Measurements from ENCODE around the gene TMEM233. TPM values are rescaled to one million over a fixed set of nuclear protein-coding genes. Genes with fewer than 3 reads are reported as not detected.

Gene TMEM233
- total RNA-seq, 6 donors from 2014 or later: 0.11 to 1.1 (median 0.44) TPM; not detected in 2

GRCh38 chr12:119666226-119666795 is 72.7 kb downstream of the TMEM233 start:
- Histone ChIP-seq H3K9me3 (no peaks in the 10 kb centered on the region), H3K36me3 (peaks cover 0 to 5% (median 0%) of the 10 kb centered on the region in 4 donors), H3K27me3 (no peaks in the 10 kb centered on the region), H3K4me3 (peak overlapping the region in 1 of 4 donors; percentile 61), H3K27ac (no peak overlapping the region), H3K4me1 (peaks cover 34 to 46% (median 35%) of the 10 kb centered on the region in 4 donors)
- 57 to 61% methylated on average over 2 of the region's 2 CpGs for WGBS, 2 donors
- DNase-seq (no peak), ATAC-seq (ENCODE audit: low FRiP score in 2 of 2) (no peak)
- TF ChIP-seq POLR2AphosphoS5 (IDR thresholded peaks at IDR 0.05) (no peak), POLR2A (IDR thresholded peaks at IDR 0.05) (no peak), EP300 (IDR thresholded peaks at IDR 0.05) (no peak)
- TF ChIP-seq, protein P1, sequence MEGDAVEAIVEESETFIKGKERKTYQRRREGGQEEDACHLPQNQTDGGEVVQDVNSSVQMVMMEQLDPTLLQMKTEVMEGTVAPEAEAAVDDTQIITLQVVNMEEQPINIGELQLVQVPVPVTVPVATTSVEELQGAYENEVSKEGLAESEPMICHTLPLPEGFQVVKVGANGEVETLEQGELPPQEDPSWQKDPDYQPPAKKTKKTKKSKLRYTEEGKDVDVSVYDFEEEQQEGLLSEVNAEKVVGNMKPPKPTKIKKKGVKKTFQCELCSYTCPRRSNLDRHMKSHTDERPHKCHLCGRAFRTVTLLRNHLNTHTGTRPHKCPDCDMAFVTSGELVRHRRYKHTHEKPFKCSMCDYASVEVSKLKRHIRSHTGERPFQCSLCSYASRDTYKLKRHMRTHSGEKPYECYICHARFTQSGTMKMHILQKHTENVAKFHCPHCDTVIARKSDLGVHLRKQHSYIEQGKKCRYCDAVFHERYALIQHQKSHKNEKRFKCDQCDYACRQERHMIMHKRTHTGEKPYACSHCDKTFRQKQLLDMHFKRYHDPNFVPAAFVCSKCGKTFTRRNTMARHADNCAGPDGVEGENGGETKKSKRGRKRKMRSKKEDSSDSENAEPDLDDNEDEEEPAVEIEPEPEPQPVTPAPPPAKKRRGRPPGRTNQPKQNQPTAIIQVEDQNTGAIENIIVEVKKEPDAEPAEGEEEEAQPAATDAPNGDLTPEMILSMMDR (IDR thresholded peaks at IDR 0.05): no peak

GRCh38 chr12:119666900-119667576 is 73.5 kb downstream of the TMEM233 start:
- Histone ChIP-seq H3K4me1 (peaks cover 40 to 51% (median 42%) of the 10 kb centered on the region in 4 donors), H3K27me3 (no peaks in the 10 kb centered on the region), H3K36me3 (peaks cover 0 to 12% (median under 1%) of the 10 kb centered on the region in 4 donors), H3K27ac (peak overlapping the region; percentile 91 to 99 (median 96)), H3K4me3 (peak overlapping the region; percentile 16 to 85 (median 65)), H3K9me3 (no peaks in the 10 kb centered on the region)
- TF ChIP-seq POLR2A (IDR thresholded peaks at IDR 0.05): no peak
- TF ChIP-seq EP300 (IDR thresholded peaks at IDR 0.05): no peak
- TF ChIP-seq, protein P1 (IDR thresholded peaks at IDR 0.05): no peak
- TF ChIP-seq POLR2AphosphoS5 (IDR thresholded peaks at IDR 0.05): no peak
- ATAC-seq (ENCODE audit: low FRiP score in 2 of 2): no peak
- DNase-seq: no peak
- WGBS, 2 donors: 6 to 10% methylated on average over 9 of the region's 9 CpGs

DNA sequence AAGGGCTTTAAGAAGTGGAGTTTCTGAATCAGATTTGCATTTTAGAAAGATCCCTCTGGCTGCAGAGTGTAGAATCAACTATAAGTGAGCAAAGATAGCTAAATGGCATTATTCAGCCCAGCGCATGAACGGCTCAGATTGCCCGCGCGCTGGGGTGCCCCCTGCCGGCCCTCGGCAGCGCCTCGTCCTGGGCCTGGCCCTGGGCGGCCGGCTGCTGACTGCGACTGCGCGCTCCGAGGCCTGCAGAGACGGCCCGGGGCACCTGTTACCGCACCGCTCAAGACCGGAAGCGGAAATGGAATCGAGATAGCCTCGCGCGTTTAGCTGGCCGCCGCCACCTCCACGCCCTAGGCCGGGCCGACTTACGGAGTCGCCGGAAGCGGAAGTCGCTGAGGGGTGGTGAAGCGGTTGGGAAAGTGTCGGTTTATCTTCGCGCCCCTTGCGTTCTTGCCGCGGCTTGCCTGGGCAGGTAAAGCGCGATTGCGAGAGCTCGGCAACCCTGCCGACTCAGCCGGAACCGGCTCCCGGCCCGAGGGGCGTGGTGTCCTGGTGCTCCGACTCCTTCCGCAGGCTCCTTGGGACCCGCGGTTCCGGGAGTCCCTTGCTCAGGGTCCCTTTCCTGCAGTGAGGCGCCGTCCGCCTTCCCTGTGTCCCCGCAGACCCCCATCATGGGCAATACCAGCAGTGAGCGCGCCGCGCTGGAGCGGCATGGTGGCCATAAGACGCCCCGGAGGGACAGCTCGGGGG is 74.2 kb downstream of the TMEM233 start, which contains the start of gene PRKAB1:
Gene PRKAB1, plus strand, starts transcription at position 557 of the 747 bp plus-strand sequence. Its CDS starts 112 bp downstream, at position 669.
- Histone ChIP-seq H3K9me3 (no peaks in the 10 kb centered on the region), H3K36me3 (peaks cover 3 to 19% (median 5%) of the 10 kb centered on the region in 4 donors), H3K4me1 (peaks cover 43 to 54% (median 48%) of the 10 kb centered on the region in 4 donors), H3K27ac (peak within 1 kb of the TSS; percentile 91 to 99 (median 96)), H3K27me3 (no peaks in the 10 kb centered on the region), H3K4me3 (peak within 1 kb of the TSS; percentile 61 to 85 (median 71))
- peak; percentile 95 to 99 for ATAC-seq (ENCODE audit: low FRiP score in 2 of 2)
- TF ChIP-seq, protein P1 (IDR thresholded peaks at IDR 0.05): peak; percentile 88 to 95 (median 92)
- TF ChIP-seq POLR2AphosphoS5 (IDR thresholded peaks at IDR 0.05) (peak; percentile 93 to 97), POLR2A (IDR thresholded peaks at IDR 0.05) (peak; percentile 55 to 96 (median 80)), EP300 (IDR thresholded peaks at IDR 0.05) (peak in 2 of 4 donors; percentile 19 to 72)
- peak; percentile 98 to 99 for DNase-seq
- WGBS, 2 donors: 0 to 3% methylated on average over 3 to 56 of the region's 69 CpGs

DNA sequence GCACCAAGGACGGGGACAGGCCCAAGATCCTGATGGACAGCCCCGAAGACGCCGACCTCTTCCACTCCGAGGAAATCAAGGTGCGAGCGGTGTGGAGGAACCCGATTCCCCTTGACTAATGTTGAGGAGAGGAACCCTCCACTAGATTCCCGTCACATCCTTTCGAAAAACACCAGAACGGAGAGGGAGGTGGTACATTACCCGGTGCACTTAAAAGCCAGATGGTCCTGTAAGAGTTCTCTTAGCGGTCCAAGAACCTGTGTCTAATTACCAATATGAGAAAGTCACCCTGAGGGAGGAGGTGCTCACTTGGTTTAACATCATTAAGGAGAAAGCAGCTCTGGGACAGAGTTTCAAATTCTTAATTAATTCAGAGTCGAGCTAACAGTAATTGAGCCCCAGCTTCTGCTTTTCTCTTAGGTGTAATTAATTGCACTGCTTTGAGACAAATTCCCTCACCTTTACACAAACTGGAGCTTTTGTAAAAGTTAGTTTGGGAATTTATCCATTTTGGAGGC is 74.8 kb downstream of the TMEM233 start:
- H3K27ac ChIP-seq: peak overlapping the region; percentile 91 to 99 (median 96)
- peaks cover 6 to 26% (median 10%) of the 10 kb centered on the region in 4 donors for H3K36me3 ChIP-seq
- H3K27me3 ChIP-seq: no peaks in the 10 kb centered on the region
- H3K4me3 ChIP-seq: peak overlapping the region; percentile 61 to 85 (median 71)
- DNase-seq (no peak), ATAC-seq (ENCODE audit: low FRiP score in 2 of 2) (peak in 1 of 2 donors; percentile 0)
- WGBS, 2 donors: 5 to 8% methylated on average over 13 to 14 of the region's 14 CpGs
- H3K4me1 ChIP-seq: peaks cover 50 to 61% (median 54%) of the 10 kb centered on the region in 4 donors
- H3K9me3 ChIP-seq: no peaks in the 10 kb centered on the region
- TF ChIP-seq, protein P1 (IDR thresholded peaks at IDR 0.05): no peak
- TF ChIP-seq POLR2A (IDR thresholded peaks at IDR 0.05) (no peak), POLR2AphosphoS5 (IDR thresholded peaks at IDR 0.05) (no peak), EP300 (IDR thresholded peaks at IDR 0.05) (no peak)

All from upper lobe of left lung (tissue), 6 donors.